GM23248 (cell line): ENCODE data around the gene EBLN1. TPM values are rescaled to one million over a fixed set of nuclear protein-coding genes. Genes with fewer than 3 reads are reported as not detected.

Source experiments
- DNase-seq: peaks from one replicate; pipeline ENCODE4 v3.0.0-alpha.2; 2015
- H2AFZ ChIP-seq: fragments of 200-600 bp; sonication (generic); 2 replicates; pipeline ENCODE4 v1.6.1; 2016; ENCODE audit warnings: antibody characterized with exemption
- H3F3A ChIP-seq: fragments of 200-600 bp; sonication (generic); 2 replicates; pipeline ENCODE4 v1.6.1; 2016; ENCODE audit warnings: mild to moderate bottlenecking, antibody characterized with exemption, mixed run types; ENCODE audit not compliant: insufficient read depth
- H3K27ac ChIP-seq: fragments of 200-600 bp; sonication (generic); 2 replicates; pipeline ENCODE4 v1.5.1; 2016; ENCODE audit warnings: mild to moderate bottlenecking
- H3K27me3 ChIP-seq: fragments of 200-600 bp; sonication (generic); replicated peaks from 2 replicates; pipeline ENCODE4 v1.6.1; 2016; ENCODE audit warnings: mild to moderate bottlenecking; ENCODE audit not compliant: insufficient read depth
- H3K36me3 ChIP-seq: fragments of 200-600 bp; sonication (generic); 2 replicates; pipeline ENCODE4 v1.6.1; 2016; ENCODE audit warnings: low read depth, mild to moderate bottlenecking
- H3K4me1 ChIP-seq: fragments of 200-600 bp; sonication (generic); 2 replicates; pipeline ENCODE4 v1.6.1; 2016; ENCODE audit warnings: mild to moderate bottlenecking; ENCODE audit not compliant: insufficient read depth
- H3K4me2 ChIP-seq: fragments of 200-600 bp; sonication (generic); one replicate; pipeline ENCODE4 v1.6.1; 2016; ENCODE audit warnings: mild to moderate bottlenecking; ENCODE audit not compliant: unreplicated experiment
- H3K4me3 ChIP-seq: fragments of 200-600 bp; sonication (generic); 2 replicates; pipeline ENCODE4 v1.5.1; 2016; ENCODE audit warnings: mild to moderate bottlenecking
- H3K79me2 ChIP-seq: fragments of 200-600 bp; sonication (generic); 2 replicates; pipeline ENCODE4 v1.6.1; 2016; ENCODE audit warnings: mild to moderate bottlenecking; ENCODE audit not compliant: insufficient read depth
- H3K9ac ChIP-seq: fragments of 200-600 bp; sonication (generic); 2 replicates; pipeline ENCODE4 v1.6.1; 2016; ENCODE audit warnings: mild to moderate bottlenecking
- H3K9me2 ChIP-seq: fragments of 200-600 bp; sonication (generic); 2 replicates; pipeline ENCODE4 v1.6.1; 2016; ENCODE audit warnings: mixed run types, mild to moderate bottlenecking, moderate library complexity; ENCODE audit not compliant: insufficient read depth
- H3K9me3 ChIP-seq: fragments of 200-600 bp; sonication (generic); one replicate; pipeline ENCODE4 v1.6.1; 2017; ENCODE audit warnings: low read depth
- H4K20me1 ChIP-seq: fragments of 200-600 bp; sonication (generic); 2 replicates; pipeline ENCODE4 v1.6.0; 2016; ENCODE audit not compliant: insufficient read depth
- EZH2 ChIP-seq: fragments of 200-600 bp; sonication (generic); IDR thresholded peaks from 2 replicates; pipeline ENCODE4 v1.6.1; 2018; ENCODE audit warnings: antibody characterized with exemption, mild to moderate bottlenecking; ENCODE audit not compliant: insufficient read depth, poor library complexity, severe bottlenecking
- EZH2phosphoT487 ChIP-seq: fragments of 200-600 bp; sonication (generic); IDR thresholded peaks from 2 replicates; pipeline ENCODE4 v1.6.1; 2018; ENCODE audit warnings: antibody characterized with exemption, moderate library complexity, mild to moderate bottlenecking, low read depth; ENCODE audit not compliant: insufficient read depth
- WGBS, 2 experiments: methylation state at CpG; one replicate each; pipeline ENCODE4 v1.1.6; 2015 to 2017; ENCODE audit warnings: low lambda C conversion rate in 2 of 2, low coverage in 1 of 2; ENCODE audit errors: missing lambda C conversion rate in 2 of 2; 5-methylcytosine and 5-hydroxymethylcytosine counted together
- in situ Hi-C: fragments of 300-500 bp; cut with MboI; formaldehyde crosslinking; loops from 2 replicates; pipeline ENCODE4 v1.15.0; 2020
- polyA plus RNA-seq: library from polyadenylated mRNA; unstranded; fragments of >200 nt; fragmentation: Nextera tagmentation; extraction: Ambion mirVana; gene quantifications from 2 replicates; pipeline ENCODE4 v1.2.1, GENCODE V29; 2016
- total RNA-seq: library from RNA; depleted of rRNA; stranded (reverse); fragments of >200 nt; shearing (Covaris generic); gene quantifications from 2 replicates; pipeline ENCODE4 v1.2.3, GENCODE V29; 2014; rRNA removed

The EBLN1 gene
- total RNA-seq (not detected in 2 replicates), polyA plus RNA-seq (not detected in 2 replicates)

DNA sequence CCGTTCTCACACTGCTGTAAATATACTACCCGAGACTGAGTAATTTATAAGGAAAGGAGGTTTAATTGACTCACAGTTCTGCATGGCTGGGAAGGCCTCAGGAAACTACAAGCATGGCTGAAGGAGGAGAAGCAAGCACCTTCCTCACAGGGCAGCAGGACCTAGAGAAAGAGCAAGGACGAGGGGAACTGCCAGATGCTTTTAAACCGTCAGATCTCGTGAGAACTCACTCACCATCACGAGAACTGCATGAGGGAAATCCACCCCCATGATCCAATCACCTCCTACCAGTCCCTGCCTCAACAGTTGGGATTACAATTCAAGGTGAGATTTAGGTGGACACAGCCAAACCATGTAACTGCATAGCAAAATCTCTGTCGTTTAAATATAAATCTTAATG, at the start of gene EBLN1:
Gene EBLN1, minus strand, starts transcription at position 174 of the 400 bp plus-strand sequence. CDS start 8,032 bp downstream, outside the sequence.
- Histone ChIP-seq H3K27ac (no peak within 1 kb of the TSS), H3K9me2 (no peaks in the 10 kb centered on the region), H4K20me1 (no peaks in the 10 kb centered on the region), H3K9ac (no peak within 1 kb of the TSS), H3F3A (no peaks in the 10 kb centered on the region), H3K79me2 (no peaks in the 10 kb centered on the region), H3K4me3 (no peak within 1 kb of the TSS), H3K9me3 (no peaks in the 10 kb centered on the region), H3K27me3 (no peaks in the 10 kb centered on the region), H3K36me3 (no peaks in the 10 kb centered on the region), H3K4me2 (no peak within 1 kb of the TSS), H2AFZ (no peak within 1 kb of the TSS), H3K4me1 (no peaks in the 10 kb centered on the region)
- DNase-seq, result no peak
- in situ Hi-C loops, result no loop called here
- TF ChIP-seq EZH2phosphoT487, result no peak
- TF ChIP-seq EZH2, result no peak
- whole genome bisulfite sequencing, 2 experiments, result 76% methylated on average over 7 of the region's 7 CpGs

GRCh38 chr10:22265839-22266537, 48.2 kb upstream of the EBLN1 start:
- H3K27me3 ChIP-seq, result peaks cover 16% of the 10 kb centered on the region; the same call in 1 of the 2 replicates
- in situ Hi-C loops, result no loop called here
- H3K4me1 ChIP-seq, result no peaks in the 10 kb centered on the region
- no peak overlapping the region for H3K4me2 ChIP-seq
- TF ChIP-seq EZH2phosphoT487, result no peak
- no peak for TF ChIP-seq EZH2
- no peaks in the 10 kb centered on the region for H3K9me2 ChIP-seq
- no peaks in the 10 kb centered on the region for H3K9me3 ChIP-seq
- 73% methylated on average over 4 of the region's 4 CpGs for WGBS, 2 experiments
- H3K9ac ChIP-seq, result no peak overlapping the region
- no peaks in the 10 kb centered on the region for H4K20me1 ChIP-seq
- no peak for DNase-seq
- H3K4me3 ChIP-seq, result no peak overlapping the region
- H3F3A ChIP-seq, result no peaks in the 10 kb centered on the region
- no peak overlapping the region for H3K27ac ChIP-seq
- H2AFZ ChIP-seq, result no peak overlapping the region
- H3K79me2 ChIP-seq, result no peaks in the 10 kb centered on the region
- H3K36me3 ChIP-seq, result no peaks in the 10 kb centered on the region

- peaks cover 16% of the 10 kb centered on the region; the same call in 1 of the 2 replicates for H3K27me3 ChIP-seq
- no peaks in the 10 kb centered on the region for H4K20me1 ChIP-seq
- in situ Hi-C loops, result no loop called here
- H3K79me2 ChIP-seq, result no peaks in the 10 kb centered on the region
- no peaks in the 10 kb centered on the region for H3K36me3 ChIP-seq
- no peak overlapping the region for H2AFZ ChIP-seq
- H3K27ac ChIP-seq, result no peak overlapping the region
- no peak overlapping the region for H3K4me3 ChIP-seq
- H3F3A ChIP-seq, result no peaks in the 10 kb centered on the region
- TF ChIP-seq EZH2phosphoT487, result no peak
- TF ChIP-seq EZH2, result no peak
- 65 to 68% methylated on average over 2 of the region's 2 CpGs for WGBS, 2 experiments
- H3K9me2 ChIP-seq, result no peaks in the 10 kb centered on the region
- no peak for DNase-seq
- no peaks in the 10 kb centered on the region for H3K9me3 ChIP-seq
- no peak overlapping the region for H3K4me2 ChIP-seq
- H3K4me1 ChIP-seq, result no peaks in the 10 kb centered on the region
- H3K9ac ChIP-seq, result no peak overlapping the region
Observed at GRCh38 chr10:22263106-22263505, 45.3 kb upstream of the EBLN1 start.

DNA sequence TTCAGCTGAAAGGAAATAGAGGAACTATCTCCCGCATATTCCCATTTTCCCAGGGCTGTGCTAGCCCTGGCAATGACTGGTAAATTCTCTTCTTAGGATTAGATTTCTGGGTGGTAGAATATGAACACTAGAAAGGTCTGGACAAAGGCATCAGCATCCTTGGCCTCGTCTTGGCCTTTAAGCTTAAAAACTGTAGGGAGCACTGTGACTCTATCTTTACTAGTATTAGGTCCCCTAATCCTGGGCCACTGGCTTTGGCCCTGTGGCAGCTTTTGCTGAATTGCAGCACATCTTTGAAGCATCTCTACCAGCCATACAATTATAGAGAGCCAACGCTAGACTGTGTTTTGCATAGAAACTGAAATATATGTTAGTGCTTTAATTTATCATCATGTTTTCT, 41.5 kb upstream of the EBLN1 start:
- H3K36me3 ChIP-seq, result no peaks in the 10 kb centered on the region
- H3F3A ChIP-seq, result no peaks in the 10 kb centered on the region; the same call in 1 of the 2 replicates
- H3K4me2 ChIP-seq, result no peak overlapping the region
- H3K4me1 ChIP-seq, result no peaks in the 10 kb centered on the region
- H3K79me2 ChIP-seq, result no peaks in the 10 kb centered on the region
- H3K9me2 ChIP-seq, result no peaks in the 10 kb centered on the region
- no peak overlapping the region for H3K4me3 ChIP-seq
- no peak overlapping the region for H3K27ac ChIP-seq
- H3K27me3 ChIP-seq, result no peaks in the 10 kb centered on the region
- H4K20me1 ChIP-seq, result no peaks in the 10 kb centered on the region
- DNase-seq, result peak; percentile 21
- in situ Hi-C loops, result no loop called here
- no peak overlapping the region for H3K9ac ChIP-seq
- no peaks in the 10 kb centered on the region for H3K9me3 ChIP-seq
- 57 to 71% methylated on average over 3 of the region's 3 CpGs for WGBS, 2 experiments
- no peak overlapping the region for H2AFZ ChIP-seq
- TF ChIP-seq EZH2phosphoT487, result no peak
- TF ChIP-seq EZH2, result no peak
